ENCODE measurements around the gene MUC12.

GRCh38 chr7:100965045-100965722 lies 4.2 kb upstream of the MUC12 start:
- TF ChIP-seq, protein P1, sequence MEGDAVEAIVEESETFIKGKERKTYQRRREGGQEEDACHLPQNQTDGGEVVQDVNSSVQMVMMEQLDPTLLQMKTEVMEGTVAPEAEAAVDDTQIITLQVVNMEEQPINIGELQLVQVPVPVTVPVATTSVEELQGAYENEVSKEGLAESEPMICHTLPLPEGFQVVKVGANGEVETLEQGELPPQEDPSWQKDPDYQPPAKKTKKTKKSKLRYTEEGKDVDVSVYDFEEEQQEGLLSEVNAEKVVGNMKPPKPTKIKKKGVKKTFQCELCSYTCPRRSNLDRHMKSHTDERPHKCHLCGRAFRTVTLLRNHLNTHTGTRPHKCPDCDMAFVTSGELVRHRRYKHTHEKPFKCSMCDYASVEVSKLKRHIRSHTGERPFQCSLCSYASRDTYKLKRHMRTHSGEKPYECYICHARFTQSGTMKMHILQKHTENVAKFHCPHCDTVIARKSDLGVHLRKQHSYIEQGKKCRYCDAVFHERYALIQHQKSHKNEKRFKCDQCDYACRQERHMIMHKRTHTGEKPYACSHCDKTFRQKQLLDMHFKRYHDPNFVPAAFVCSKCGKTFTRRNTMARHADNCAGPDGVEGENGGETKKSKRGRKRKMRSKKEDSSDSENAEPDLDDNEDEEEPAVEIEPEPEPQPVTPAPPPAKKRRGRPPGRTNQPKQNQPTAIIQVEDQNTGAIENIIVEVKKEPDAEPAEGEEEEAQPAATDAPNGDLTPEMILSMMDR (IDR thresholded peaks at IDR 0.05) = no peak
- TF ChIP-seq EP300 (IDR thresholded peaks at IDR 0.05) (no peak), POLR2AphosphoS5 (IDR thresholded peaks at IDR 0.05) (no peak)
